Measurements from ENCODE around the gene TMOD1. TPM values are rescaled to one million over a fixed set of nuclear protein-coding genes. Genes with fewer than 3 reads are reported as not detected.

The TMOD1 gene
- total and polyA plus RNA-seq, 4 donors: 2.4 to 7.9 (median 5.2) TPM

DNA sequence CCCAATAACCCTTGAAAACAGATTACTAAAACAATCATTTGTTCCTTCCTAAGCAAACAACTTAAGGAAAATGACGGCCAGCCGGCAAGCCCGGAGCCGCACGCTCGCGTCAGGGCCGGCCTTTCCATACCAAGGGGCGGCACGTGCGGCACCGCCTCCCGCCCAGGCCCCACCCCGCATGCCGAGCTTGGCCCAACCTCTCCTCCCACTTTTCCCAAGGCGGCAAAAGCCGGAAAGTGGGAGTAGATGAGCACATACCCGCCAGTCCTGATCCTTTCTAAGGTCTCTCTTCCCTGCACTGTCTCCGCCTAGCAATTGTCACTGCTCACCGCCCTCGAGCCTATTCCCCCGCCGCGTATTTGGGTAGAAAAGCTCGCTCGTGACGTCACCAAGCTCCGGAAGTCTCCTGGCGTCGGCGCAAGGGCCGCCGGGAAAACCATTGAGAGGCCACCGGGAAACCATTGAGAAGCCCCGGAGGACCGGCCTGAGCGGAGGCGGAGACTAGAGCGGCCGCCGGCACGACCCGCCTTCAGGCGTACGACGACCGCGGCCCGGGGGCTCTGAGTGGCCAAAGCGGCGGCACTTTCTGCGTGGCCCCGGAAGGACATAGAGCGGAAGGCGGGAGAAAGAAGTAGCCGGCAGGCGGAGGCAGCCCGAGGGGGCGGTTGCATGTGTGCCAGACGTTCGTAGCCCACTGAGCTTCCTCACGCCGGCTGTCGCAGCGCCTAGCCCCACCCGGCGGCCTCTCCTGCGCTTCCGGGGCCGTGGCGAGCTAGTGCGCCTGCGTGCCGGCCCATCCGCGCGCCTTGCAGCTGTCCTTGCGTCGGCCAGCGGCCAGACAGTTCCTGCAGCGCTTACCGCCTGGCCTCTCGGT is 131.8 kb downstream of the TMOD1 start, which contains the start of the genes NCBP1 and TSTD2:
TSS of gene NCBP1 (plus strand) at position 837 of the 874 bp plus-strand sequence. CDS start 61 bp downstream, outside the sequence.
TSS of gene TSTD2 (minus strand) at position 384 of the 874 bp plus-strand sequence. CDS start 5,806 bp downstream, outside the sequence.
- peak within 1 kb of the TSS; percentile 95 for H3K4me3 ChIP-seq
- H3K9me3 ChIP-seq (ENCODE audit: control insufficient read depth in 4 of 4, insufficient read depth in 3 of 4, low read length in 3 of 4): no peaks in the 10 kb centered on the region
- DNase-seq: peak; percentile 98 to 99 (median 98)
- H3K36me3 ChIP-seq (ENCODE audit: control insufficient read depth in 4 of 4, insufficient read depth in 4 of 4, low read length in 4 of 4): no peaks in the 10 kb centered on the region
- peak; percentile 91 for ATAC-seq (ENCODE audit: insufficient read depth, low FRiP score)
- H3K27ac ChIP-seq (ENCODE audit: low read depth in 1 of 2, low read length in 1 of 2): peak within 1 kb of the TSS; percentile 99
- peaks cover 0 to 30% (median 21%) of the 10 kb centered on the region in 5 donors for H3K4me1 ChIP-seq (ENCODE audit: control insufficient read depth in 5 of 5, insufficient read depth in 5 of 5, low read length in 5 of 5)
- WGBS, 2 donors: 0 to 1% methylated on average over 76 to 83 of the region's 83 CpGs
- H3K27me3 ChIP-seq (ENCODE audit: control insufficient read depth in 3 of 3, insufficient read depth in 3 of 3, low read length in 2 of 3): no peaks in the 10 kb centered on the region
- H3K9ac ChIP-seq (ENCODE audit: insufficient read depth in 1 of 2, low read length in 2 of 2): peak within 1 kb of the TSS; percentile 98
- TF ChIP-seq, protein P1, sequence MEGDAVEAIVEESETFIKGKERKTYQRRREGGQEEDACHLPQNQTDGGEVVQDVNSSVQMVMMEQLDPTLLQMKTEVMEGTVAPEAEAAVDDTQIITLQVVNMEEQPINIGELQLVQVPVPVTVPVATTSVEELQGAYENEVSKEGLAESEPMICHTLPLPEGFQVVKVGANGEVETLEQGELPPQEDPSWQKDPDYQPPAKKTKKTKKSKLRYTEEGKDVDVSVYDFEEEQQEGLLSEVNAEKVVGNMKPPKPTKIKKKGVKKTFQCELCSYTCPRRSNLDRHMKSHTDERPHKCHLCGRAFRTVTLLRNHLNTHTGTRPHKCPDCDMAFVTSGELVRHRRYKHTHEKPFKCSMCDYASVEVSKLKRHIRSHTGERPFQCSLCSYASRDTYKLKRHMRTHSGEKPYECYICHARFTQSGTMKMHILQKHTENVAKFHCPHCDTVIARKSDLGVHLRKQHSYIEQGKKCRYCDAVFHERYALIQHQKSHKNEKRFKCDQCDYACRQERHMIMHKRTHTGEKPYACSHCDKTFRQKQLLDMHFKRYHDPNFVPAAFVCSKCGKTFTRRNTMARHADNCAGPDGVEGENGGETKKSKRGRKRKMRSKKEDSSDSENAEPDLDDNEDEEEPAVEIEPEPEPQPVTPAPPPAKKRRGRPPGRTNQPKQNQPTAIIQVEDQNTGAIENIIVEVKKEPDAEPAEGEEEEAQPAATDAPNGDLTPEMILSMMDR (IDR thresholded peaks at IDR 0.05; ENCODE audit: control extremely low read depth, extremely low read depth): no peak

DNA sequence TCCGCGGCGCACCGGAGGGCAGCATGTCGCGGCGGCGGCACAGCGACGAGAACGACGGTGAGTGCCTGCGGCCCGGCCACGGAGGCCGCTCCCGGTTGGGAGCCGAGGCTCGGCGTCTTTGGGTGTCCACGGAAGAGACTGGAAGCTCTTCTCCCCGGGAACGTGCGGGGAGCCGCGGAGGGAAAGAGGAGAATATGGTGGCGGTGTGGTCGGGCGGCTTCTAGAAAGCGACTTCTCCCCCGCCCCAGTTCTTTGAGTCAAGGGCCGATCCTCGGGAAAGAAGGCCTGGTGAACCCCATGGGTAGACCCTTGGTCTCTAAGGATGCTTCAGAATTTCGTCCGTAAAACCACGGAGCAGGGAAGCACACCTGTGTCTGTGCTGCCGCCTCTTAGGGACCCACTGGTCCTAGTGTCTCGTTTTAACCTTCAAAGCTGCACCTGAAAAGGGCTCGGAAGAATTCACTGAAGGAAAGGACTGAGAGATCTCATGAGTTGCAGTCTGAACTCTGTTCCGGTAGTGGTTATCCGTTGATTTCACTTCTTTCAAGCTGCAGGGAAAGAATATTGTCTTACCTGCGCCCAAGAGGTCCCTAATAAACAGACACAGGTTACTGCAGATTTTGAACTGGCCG is 132.5 kb downstream of the TMOD1 start:
- peak overlapping the region; percentile 99 for H3K27ac ChIP-seq (ENCODE audit: low read depth in 1 of 2, low read length in 1 of 2)
- ATAC-seq (ENCODE audit: insufficient read depth, low FRiP score) (peak; percentile 1), DNase-seq (peak in 2 of 3 donors; percentile 9 to 11)
- H3K36me3 ChIP-seq (ENCODE audit: control insufficient read depth in 4 of 4, insufficient read depth in 4 of 4, low read length in 4 of 4): no peaks in the 10 kb centered on the region
- peak overlapping the region; percentile 82 to 89 for H3K9ac ChIP-seq (ENCODE audit: insufficient read depth in 1 of 2, low read length in 2 of 2)
- WGBS, 2 donors: 0 to 1% methylated on average over 40 to 43 of the region's 43 CpGs
- H3K4me3 ChIP-seq: peak overlapping the region; percentile 95
- H3K9me3 ChIP-seq (ENCODE audit: control insufficient read depth in 4 of 4, insufficient read depth in 3 of 4, low read length in 3 of 4): no peaks in the 10 kb centered on the region
- peaks cover 0 to 32% (median 21%) of the 10 kb centered on the region in 5 donors for H3K4me1 ChIP-seq (ENCODE audit: control insufficient read depth in 5 of 5, insufficient read depth in 5 of 5, low read length in 5 of 5)
- H3K27me3 ChIP-seq (ENCODE audit: control insufficient read depth in 3 of 3, insufficient read depth in 3 of 3, low read length in 2 of 3): no peaks in the 10 kb centered on the region
- TF ChIP-seq, protein P1 (IDR thresholded peaks at IDR 0.05; ENCODE audit: control extremely low read depth, extremely low read depth): no peak

DNA sequence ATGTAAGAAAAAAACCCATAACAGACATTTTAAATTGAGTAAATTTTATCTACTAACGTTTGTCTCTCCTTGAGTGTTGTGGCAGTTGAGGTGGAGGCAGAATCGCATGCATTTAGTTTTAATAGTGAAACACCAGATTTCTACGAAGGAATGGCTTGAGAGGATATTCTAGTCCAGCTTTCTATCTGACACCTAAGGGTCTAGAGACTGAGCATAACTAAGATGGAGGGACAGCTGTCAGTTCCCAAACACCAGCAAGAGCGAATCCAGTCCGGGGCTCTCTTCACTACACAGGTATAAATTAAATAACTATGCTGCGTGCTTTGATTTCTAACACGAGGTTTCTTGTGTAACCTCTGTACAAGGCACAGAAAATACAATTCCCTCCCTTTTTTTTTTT is 133.6 kb downstream of the TMOD1 start:
- TF ChIP-seq, protein P1 (IDR thresholded peaks at IDR 0.05; ENCODE audit: control extremely low read depth, extremely low read depth): no peak
- no peak for DNase-seq
- 74 to 81% methylated on average over 7 of the region's 7 CpGs for WGBS, 2 donors
- no peak for ATAC-seq (ENCODE audit: insufficient read depth, low FRiP score)
- H3K36me3 ChIP-seq (ENCODE audit: control insufficient read depth in 4 of 4, insufficient read depth in 4 of 4, low read length in 4 of 4): no peaks in the 10 kb centered on the region
- H3K27ac ChIP-seq (ENCODE audit: low read depth in 1 of 2, low read length in 1 of 2): no peak overlapping the region
- peak overlapping the region in 1 of 2 donors; percentile 89 for H3K9ac ChIP-seq (ENCODE audit: insufficient read depth in 1 of 2, low read length in 2 of 2)
- H3K9me3 ChIP-seq (ENCODE audit: control insufficient read depth in 4 of 4, insufficient read depth in 3 of 4, low read length in 3 of 4): no peaks in the 10 kb centered on the region
- no peaks in the 10 kb centered on the region for H3K27me3 ChIP-seq (ENCODE audit: control insufficient read depth in 3 of 3, insufficient read depth in 3 of 3, low read length in 2 of 3)
- no peak overlapping the region for H3K4me3 ChIP-seq
- peaks cover 0 to 34% (median 21%) of the 10 kb centered on the region in 5 donors for H3K4me1 ChIP-seq (ENCODE audit: control insufficient read depth in 5 of 5, insufficient read depth in 5 of 5, low read length in 5 of 5)

Measured in lung (tissue), 12 donors.